ENCODE measurements around the gene PIGR. TPM values are rescaled to one million over a fixed set of nuclear protein-coding genes. Genes with fewer than 3 reads are reported as not detected.

The PIGR gene, protein sequence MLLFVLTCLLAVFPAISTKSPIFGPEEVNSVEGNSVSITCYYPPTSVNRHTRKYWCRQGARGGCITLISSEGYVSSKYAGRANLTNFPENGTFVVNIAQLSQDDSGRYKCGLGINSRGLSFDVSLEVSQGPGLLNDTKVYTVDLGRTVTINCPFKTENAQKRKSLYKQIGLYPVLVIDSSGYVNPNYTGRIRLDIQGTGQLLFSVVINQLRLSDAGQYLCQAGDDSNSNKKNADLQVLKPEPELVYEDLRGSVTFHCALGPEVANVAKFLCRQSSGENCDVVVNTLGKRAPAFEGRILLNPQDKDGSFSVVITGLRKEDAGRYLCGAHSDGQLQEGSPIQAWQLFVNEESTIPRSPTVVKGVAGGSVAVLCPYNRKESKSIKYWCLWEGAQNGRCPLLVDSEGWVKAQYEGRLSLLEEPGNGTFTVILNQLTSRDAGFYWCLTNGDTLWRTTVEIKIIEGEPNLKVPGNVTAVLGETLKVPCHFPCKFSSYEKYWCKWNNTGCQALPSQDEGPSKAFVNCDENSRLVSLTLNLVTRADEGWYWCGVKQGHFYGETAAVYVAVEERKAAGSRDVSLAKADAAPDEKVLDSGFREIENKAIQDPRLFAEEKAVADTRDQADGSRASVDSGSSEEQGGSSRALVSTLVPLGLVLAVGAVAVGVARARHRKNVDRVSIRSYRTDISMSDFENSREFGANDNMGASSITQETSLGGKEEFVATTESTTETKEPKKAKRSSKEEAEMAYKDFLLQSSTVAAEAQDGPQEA
- polyA plus RNA-seq (2012; rRNA removed), result not detected in 2 replicates
- not detected in 2 replicates for polyA plus RNA-seq (2012; cell fraction: cytosol; rRNA removed)
- not detected in 2 replicates for polyA plus RNA-seq (2012; cell fraction: nucleus; rRNA removed)

- CTCF ChIA-PET, result interaction anchor here (1.0 to 2.3 kb wide), 6 partner anchors 14 to 254 kb away, joined by 3 to 7 read pairs (median 3); no protein-coding TSS in a partner anchor
- Histone ChIP-seq H3K36me3 (replicated peaks in 1 of 2; ENCODE audit: control insufficient read depth in 1 of 2, insufficient read depth in 2 of 2, low read length in 1 of 2) (no peaks in the 10 kb centered on the region), H3K9me2 (no peaks in the 10 kb centered on the region), H2AFZ (ENCODE audit: low read depth) (no peak within 1 kb of the TSS), H3K4me2 (no peak within 1 kb of the TSS; the same call in 1 of the 2 replicates), H3K9me3 (no peaks in the 10 kb centered on the region), H3K79me2 (ENCODE audit: insufficient read depth) (no peaks in the 10 kb centered on the region), H3K4me1 (ENCODE audit: control insufficient read depth in 1 of 2, insufficient read depth in 2 of 2, low read depth in 1 of 2, low read length in 1 of 2) (no peaks in the 10 kb centered on the region), H3K27ac (ENCODE audit: low read depth in 2 of 2, low read length in 1 of 2) (no peak within 1 kb of the TSS), H3K4me3 (ENCODE audit: low read depth in 2 of 2, low read length in 1 of 2) (no peak within 1 kb of the TSS), H3K27me3 (ENCODE audit: insufficient read depth) (peaks cover 47% of the 10 kb centered on the region; the same call in 1 of the 2 replicates), H4K20me1 (ENCODE audit: insufficient read depth) (no peaks in the 10 kb centered on the region), H3K9ac (no peak within 1 kb of the TSS), H3F3A (replicated peaks; ENCODE audit: insufficient read depth) (no peaks in the 10 kb centered on the region)
- POLR2A ChIA-PET, result no interaction called here
- 33% methylated on average over 7 of the region's 7 CpGs for WGBS (ENCODE audit: low lambda C conversion rate)
- no peak for DNase-seq
- no peak for TF ChIP-seq RAD21 (IDR thresholded peaks at IDR 0.05; ENCODE audit: low read length)
- TF ChIP-seq TCF12 (IDR thresholded peaks at IDR 0.05), result no peak
- no peak for TF ChIP-seq IRF3 (IDR thresholded peaks at IDR 0.05; ENCODE audit: low read depth, low read length)
- no peak for TF ChIP-seq SIN3A (IDR thresholded peaks at IDR 0.05; ENCODE audit: borderline replicate concordance, low read depth, low read length)
- no peak for TF ChIP-seq TAF1 (IDR thresholded peaks at IDR 0.05; ENCODE audit: borderline replicate concordance, low read depth, low read length)
- TF ChIP-seq NRF1 (IDR thresholded peaks at IDR 0.05; ENCODE audit: low read depth, low read length), result no peak
- TF ChIP-seq MXI1 (IDR thresholded peaks at IDR 0.05; ENCODE audit: low read depth, low read length), result no peak
- no peak for TF ChIP-seq RXRA (IDR thresholded peaks at IDR 0.05; ENCODE audit: borderline replicate concordance, low read depth)
- no peak for TF ChIP-seq SMC3 (IDR thresholded peaks at IDR 0.05; ENCODE audit: low read depth, low read length)
- TF ChIP-seq FOXJ3 (CRISPR knock-in tag; IDR thresholded peaks at IDR 0.05), result no peak
- TF ChIP-seq PBX3 (IDR thresholded peaks at IDR 0.05), result no peak
- TF ChIP-seq EZH2phosphoT487 (IDR thresholded peaks at IDR 0.05; ENCODE audit: borderline replicate concordance, low read depth), result no peak
- no peak for TF ChIP-seq FOSL2 (IDR thresholded peaks at IDR 0.05; ENCODE audit: borderline replicate concordance, low read depth)
- no peak for TF ChIP-seq EP300 (IDR thresholded peaks at IDR 0.05; ENCODE audit: borderline replicate concordance in 1 of 2, low read depth in 1 of 2, low read length in 1 of 2)
- TF ChIP-seq, protein P1, sequence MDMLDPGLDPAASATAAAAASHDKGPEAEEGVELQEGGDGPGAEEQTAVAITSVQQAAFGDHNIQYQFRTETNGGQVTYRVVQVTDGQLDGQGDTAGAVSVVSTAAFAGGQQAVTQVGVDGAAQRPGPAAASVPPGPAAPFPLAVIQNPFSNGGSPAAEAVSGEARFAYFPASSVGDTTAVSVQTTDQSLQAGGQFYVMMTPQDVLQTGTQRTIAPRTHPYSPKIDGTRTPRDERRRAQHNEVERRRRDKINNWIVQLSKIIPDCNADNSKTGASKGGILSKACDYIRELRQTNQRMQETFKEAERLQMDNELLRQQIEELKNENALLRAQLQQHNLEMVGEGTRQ (IDR thresholded peaks at IDR 0.05; ENCODE audit: borderline replicate concordance, low read depth, low read length), result no peak
- TF ChIP-seq MEF2A (IDR thresholded peaks at IDR 0.05; ENCODE audit: borderline replicate concordance, low read depth), result no peak
Observed at GRCh38 chr1:206946261-206946660, at the start of gene PIGR. TSS of gene PIGR (minus strand) at chr1:206946466. CDS start at chr1:206940531, 5,935 bp downstream.

Data from SK-N-SH (cell line).